ENCODE measurements around the gene NRG2.

The NRG2 gene

DNA sequence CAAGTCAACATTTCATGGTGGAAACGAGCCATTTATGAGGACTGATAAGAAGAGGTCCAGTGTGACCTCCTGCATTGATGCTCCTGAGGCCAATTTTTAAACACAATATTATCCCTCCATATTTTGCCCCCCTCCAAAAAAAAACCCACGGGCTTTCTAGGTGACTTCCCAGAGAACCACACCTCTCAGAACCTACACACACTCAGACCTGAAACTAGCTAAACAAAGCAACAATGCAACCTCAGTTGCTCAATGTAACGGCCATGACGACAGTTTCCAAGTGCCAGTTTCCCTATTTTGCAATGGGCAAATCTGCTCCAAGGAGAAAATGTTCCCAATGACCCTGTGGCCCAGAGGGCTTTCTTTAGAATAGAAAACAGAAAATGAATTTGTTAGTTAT lies 3.5 kb downstream of the NRG2 start:
- DNase-seq: no peak

DNA sequence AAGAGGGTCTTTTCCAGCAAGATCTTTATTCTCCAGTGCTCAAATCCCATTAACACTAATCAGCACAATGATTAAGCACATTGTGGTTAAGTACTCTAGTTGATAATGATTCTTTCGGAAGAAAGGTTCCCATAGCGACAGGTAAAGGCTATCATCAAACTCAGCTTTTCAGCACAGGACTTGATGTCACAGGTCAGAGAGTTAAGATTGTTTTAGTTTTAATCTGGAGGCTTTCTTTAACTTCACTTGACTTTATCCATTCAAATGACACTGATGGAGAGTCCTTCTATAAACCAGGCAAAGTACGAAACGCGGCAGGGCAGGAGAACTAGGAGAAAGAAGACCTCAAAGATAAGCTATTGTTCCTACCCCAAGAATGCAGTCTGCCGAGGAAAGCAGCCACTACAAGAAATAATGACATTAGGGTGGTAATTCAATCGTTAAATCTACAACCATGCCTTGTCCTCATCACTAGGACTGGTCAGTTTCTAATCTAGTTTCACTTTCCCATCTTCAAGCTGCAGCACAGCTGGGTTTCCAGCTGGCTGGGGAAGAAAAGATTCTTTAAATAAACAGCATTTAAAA lies 4.6 kb downstream of the NRG2 start:
- DNase-seq: no peak

DNA sequence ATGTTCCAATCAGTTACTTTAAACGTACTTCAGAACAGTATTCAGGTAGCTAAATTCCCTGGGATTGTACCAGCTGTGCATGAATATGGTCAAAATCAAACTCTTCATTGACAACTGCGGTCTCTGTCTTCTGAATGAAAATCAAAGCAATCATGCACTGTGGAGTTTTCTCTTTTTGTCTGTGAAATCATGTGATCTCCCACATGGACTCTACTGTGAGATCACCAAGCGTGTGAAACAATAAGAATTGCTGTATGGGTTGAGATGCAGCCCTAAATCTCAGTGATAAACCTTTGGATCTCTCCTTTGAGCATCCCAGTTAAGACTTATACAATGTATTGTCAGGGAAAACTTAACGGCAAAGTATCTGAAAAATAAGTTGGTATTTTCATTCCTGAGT lies 6.1 kb downstream of the NRG2 start:
- DNase-seq: no peak

DNA sequence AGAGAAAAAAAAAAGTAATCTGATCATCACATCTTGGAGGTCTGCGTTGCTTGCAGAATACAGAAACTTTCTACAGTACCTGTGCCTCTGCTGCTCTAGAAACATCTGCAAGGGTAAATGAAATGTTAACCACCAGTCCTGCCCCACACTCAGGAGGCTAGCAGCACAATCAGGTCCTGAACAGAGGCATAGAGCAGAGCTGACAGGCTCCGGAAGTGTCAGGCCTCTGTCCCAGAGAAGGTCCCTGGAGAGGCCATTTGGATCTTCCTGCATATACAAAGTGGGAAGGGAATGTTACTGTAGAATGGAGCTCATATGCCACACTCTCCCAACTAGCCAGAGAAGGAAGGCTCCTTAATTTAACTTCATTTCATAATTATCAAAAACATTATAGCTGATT lies 7.2 kb downstream of the NRG2 start:
- no peak for DNase-seq

DNA sequence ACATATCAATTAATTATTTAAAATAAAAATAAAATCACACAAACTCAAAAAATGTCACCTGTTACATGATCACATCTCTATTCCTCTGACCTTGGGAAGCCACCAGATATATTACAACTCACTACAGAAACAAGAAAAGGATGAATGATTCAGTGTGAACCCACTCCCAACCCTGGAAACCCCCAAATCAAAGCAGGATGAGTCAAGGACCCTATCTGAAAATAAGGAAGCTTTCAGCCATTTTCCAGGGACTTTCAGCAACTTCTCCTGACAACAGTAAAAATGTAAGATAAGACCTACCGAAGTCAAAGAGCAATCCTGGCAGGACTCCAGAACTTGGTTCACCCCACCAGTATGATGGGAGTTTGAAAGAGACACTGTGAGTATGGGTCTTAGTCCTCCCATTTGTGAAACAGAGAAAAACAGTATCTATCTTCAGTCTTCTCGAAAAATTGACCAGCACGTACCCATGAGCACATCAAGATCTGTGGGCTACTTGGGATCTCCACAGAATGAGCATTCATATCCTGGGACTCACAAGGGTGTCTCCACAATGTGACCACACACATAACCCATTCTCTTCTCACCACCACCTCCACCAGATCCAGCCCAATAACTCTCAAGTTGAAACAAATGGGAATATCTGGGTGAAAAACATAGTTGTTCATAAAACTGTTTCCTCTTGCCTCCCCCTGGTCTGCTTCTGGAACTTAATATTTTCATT lies 9.9 kb downstream of the NRG2 start:
- no peak for DNase-seq

DNA sequence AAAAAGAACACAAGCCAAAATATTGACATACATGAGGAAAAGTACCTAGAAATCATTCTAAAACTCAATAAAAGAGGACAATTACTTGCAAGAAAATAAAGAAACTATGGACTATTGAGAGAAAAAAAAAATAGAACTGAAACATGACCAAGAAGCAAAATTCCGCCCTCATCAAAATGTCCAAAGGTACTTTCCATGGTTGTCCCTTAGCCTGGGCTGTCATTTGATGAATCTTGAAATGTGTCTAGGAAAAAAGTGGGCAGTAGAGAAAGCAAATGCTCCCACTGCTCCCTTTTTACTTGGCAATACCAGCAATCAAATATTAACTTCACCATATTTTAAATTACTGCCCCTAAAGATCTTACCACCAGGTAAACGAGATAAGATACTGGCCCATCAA lies 10.8 kb downstream of the NRG2 start:
- DNase-seq: no peak

DNA sequence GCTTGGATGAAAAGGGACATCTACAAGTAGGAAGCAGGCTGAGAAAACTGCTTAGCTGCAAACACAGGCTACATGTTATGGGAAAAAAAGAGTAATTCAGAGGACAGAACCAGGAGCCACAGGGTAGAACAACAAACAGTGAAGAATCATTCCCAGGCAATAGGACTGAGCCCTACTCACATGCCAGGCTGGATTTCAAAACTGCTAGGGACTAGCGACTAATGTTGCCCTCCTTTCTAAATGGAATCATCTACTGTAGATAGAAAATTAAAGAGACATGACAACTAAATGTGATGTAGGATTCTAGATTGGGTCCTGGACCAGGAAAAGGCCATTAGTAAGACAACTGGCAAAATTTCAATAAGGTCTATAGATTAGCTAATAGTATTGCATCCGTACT lies 15.3 kb downstream of the NRG2 start:
- no peak for DNase-seq

DNA sequence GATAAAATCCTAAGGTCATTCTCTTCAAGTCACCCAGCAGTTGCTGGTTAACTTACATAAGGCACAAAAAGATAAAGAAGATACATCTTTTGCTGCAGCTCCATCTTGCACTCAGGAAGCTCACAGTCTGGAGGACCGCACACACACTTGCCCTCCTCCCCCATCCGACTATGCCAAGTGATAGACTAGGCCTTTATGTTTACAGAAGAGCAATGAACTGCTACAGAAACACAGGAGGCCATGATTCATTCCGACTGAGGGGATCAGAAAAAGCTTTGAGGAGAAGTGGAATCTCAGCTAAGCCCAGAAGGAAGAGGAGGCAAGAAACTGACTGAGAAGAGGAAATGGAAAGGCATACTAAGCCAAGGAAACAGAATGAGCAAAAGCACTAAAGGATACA lies 17.4 kb downstream of the NRG2 start:
- DNase-seq: no peak

DNA sequence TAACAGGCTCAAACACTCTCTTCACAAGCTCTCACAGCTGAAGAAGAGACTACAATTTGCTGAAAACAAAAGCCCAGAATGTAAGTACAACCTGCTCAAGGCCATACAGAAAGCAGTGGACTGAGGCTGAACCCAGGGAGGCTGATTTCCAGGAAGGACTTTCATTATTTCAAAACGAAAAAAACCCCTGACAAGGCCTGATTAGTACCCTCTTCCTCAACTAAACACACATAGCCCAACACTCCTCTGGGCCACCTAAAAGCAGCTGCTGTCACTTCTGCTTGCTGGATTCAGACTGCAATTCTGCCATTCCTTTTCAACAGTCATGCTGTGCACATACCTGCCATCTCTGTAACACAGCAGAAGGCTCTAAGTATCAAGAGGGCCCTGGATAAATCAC lies 18.2 kb downstream of the NRG2 start:
- no peak for DNase-seq

DNA sequence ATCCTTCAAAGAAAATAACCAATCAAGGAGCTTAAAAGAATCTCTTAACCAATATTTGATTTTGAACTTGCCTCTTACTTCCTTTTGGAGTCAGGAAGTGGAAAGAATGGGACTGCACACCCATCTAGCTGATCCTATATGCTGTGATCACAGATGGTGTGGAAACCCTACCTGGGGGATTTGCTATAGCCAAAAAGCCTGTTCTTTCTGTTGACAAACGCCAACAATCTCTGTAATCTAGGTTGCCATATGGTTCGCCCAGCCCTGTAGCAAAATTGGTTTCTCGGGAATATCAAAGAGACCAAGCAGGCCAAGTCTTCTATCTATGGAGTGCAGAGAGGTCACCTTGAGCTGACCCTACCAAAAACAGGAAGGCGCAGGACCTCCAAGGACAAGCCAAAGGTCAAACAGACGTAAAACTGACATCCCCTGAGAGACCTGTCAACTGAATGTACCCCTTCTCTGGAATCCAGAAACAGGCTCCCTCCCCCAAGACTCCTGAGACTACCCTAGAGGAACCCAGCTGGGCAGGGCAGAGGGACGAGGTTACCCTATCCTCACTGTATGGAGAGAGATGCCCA lies 19.4 kb downstream of the NRG2 start:
- DNase-seq: no peak

DNA sequence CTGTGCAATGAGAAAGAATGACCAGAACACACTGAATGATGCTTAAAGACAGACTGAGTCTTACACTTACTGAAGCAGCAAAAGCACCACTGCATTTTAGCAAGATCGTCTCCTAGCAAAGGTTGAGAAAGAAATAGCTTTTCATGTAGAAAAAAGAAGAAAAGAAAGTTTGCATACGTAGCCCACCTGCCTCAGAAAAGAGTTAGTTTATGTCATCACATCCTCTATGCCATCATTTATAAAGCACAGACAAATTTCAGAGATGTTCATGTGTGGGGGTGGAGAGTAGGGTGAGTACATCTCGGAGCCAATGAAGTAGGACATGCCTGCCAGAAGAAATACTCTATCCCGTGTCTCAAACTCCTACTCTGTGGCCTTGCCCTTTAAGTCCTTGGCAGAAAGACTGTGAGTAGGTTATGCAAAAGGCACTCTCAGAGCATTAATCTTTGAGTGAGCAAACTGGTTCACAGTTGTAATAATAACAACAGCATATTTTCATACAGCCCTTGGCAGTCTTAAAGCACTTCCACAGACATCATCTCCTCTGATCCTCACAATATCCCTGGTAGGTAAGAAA lies 22.4 kb downstream of the NRG2 start:
- DNase-seq: no peak

DNA sequence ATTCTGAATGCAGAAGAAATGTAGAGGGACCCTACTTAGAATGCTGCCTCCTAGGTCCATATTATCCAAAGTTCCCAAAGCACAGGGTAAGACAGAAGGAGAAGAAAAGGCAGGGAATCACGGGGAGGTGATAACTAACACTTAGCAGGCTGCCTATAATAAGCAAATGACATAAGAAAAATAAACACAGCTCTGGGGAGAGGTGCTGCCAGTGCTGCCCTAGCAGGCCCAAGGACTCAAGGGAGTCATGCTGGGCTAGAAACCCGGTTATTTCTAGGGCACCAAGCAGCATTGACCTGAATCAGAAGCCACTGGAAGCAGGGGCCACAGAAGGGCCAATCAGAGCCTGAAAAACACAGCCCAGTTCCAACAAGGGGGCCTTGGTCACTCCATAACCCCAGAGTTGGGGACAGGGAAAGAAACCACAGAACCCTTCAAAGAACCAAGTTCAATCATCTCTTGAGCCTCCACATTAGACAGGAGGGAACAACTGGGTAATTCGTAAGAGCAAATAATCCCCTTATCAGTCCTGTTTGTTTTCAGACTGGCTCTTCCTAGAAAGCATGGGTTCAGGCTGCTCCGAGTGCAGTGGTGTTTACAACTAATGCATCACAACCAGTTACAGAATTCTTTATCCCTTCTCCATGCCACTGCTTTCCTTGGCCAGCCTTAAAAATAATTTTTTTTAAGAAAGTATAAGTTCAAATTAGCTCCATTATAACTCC lies 24.0 kb downstream of the NRG2 start:
- DNase-seq: no peak

DNA sequence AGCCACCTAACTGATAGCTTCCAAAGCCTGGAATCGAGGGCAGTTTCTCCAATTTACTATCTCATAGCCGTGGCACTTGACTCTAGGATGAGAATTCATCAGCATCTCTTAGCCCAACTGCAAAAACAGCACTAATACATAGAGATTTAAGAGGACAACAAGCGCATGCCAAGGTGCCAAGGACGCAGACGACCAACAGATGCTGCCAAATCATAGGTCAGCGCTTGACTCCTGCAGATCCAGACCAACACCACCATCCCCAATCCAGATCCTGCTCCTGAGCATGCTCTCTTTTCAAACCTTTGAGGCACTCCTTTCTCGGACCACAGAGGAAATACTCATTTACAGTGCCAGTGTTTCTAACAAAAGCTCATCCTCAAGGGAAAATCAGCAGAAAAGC lies 24.6 kb downstream of the NRG2 start:
- no peak for DNase-seq

DNA sequence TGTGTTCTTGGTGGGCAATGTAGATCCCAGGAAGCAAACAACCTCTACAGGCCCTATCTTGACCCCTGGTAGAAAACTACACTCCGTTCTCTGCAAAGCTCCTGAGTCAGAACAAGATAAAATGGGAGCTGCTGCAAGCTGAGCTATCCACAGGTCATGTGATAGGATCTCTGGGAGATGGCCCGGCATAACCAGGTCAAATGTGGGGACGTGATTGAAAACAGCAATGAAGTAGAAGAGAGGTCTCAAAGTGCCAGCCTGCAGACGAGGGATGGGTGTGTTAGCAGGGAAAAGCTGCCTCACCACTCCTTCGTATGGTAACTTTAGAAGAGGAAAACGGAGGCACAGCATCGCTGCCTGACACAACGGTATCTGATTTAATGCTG lies 25.0 kb downstream of the NRG2 start:
- no peak for DNase-seq

DNA sequence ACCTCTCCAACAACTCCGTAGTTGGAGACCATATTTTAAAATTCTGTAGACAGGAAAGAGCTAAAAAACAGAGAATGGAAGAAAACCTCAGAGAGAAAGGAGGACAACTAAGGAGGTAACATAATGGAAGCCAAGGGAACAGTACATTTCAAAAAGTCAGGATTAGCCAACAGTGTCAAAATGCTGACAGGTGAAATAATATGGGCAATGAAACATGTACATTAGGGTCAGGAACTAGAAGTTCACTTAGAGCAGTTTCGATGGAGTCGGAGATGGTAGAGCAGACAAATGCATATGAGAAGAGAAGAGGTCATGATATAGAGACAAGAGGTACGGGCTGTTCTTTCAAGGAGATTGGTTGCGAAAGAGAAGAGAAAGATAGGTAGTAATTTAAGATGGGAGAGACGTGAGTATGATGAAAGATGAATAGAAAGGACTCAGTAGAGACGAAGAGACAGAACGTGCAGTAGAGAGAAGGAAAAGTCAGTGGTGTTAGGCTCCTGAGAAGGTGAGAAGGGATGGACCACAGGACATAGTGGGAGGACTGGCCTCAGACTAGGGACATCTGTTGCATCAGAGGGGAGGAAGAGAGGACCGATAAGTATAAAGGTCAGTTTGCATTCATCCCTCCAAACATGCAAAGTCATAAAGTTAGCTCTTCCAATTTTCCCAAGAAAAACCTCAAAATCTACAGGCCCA lies 25.6 kb downstream of the NRG2 start:
- DNase-seq: no peak

DNA sequence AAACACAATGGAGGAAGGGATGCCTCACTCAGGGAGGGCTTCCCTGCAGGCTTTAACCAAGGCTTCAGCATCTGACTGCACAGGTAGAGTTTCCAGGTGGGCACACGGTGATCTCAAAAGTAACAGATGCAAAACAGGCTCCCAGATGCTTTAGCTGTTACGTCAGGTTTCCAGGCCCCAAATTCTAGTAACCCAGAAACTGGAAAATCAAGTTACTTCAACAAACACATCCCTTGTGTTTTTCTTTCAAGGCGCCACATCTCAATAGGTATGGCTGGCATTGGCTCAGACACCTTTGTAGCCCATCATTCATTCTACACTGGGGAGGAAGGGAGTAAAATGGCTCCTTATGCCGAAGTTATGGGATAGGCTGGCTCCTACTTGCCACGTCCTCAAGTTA lies 27.4 kb downstream of the NRG2 start:
- no peak for DNase-seq

DNA sequence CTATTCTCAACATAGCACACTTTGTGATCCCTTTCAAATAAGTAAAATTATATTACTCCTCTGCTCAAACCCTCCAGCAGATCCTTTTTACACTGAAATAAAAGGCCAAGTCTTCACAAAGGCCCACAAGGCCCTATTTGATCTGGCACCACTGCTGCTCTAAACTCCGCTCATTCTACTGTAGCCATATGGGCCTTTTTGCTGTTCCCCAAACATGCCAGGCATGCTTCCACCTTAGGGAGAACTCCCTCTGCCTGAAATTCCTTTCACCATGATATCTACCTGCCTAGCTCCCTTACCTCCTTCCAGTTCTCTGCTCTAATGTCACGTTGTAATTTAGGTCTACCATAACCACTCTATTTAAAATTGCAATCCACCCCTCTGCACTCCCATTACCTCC lies 28.3 kb downstream of the NRG2 start:
- no peak for DNase-seq

DNA sequence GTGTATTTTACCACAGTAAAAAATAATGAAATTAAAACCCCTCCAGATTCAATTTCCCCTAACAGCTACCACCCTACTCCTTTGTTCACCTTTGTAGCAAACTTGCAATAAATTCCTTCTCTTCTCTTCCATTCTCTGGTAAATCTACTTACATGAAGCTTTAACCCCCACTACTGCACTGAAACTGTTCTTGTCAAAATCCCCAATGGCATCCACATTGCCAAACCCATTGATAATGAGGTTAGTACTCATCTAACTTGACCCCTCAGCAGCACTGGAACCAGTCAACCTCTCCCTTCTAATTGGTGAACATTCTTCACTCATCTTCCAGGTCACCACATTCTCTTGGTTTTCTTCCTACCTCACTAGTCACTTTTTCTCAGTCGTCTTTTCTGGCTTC lies 29.6 kb downstream of the NRG2 start:
- DNase-seq: no peak

DNA sequence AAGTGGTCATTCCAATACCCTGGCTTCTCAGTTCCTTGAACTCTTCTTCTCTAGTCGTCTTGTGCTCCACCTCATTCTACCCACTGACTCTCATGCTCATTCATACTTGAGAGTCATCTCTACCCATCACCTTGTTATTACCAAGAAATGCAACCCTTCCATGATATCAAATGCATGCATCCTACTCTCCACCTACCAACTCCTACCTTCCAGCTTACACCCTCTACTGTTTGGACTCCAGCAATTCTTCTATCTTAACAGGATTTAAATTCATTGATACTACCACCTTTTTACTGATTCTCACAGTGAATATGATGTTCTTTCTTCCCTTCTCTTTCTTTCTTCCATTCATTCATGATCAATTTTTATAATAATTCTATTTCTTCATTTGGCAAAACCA lies 30.7 kb downstream of the NRG2 start:
- no peak for DNase-seq

DNA sequence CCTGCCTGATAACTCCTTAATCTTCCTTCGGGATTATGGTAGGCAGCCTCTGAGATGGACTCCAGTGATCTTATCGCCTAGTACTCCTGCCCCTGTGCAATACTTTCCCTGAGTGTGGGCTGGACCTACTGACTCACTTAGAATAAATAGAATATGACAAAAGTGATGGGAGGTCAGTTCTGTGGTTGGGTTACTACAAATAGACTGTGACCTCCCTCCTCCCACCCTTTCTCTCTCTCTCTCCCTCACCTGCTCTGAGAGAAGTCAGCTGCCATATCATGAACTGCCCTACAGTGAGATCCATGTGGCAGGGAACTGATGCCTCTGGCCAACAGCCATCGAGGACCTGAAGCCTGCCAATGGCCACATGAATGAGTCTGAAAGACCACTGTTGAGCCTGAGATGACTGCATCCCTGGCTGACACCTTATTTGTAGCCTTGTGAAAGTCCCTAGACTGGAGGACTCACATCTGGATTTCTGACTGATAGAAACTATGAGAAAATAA lies 31.7 kb downstream of the NRG2 start:
- DNase-seq: no peak

DNA sequence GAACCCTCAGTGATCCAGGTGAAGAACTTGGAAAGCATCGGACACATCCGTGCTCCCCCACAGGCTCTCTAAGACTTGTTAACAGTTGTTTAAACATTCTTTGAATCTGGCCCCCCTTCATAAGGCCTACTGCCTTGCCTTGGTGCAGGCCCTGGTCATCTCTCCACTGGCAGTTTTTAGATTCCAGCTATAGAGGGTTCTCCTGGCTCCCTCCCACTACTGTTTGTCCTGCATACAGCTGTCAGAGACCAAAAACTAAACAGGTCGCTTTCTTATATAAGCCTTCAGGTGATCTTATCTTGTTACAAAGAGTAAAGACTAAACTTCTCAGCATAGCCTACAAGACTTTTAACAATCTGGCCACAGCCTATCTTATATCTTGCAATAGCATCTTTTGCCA lies 32.3 kb downstream of the NRG2 start:
- DNase-seq: no peak

DNA sequence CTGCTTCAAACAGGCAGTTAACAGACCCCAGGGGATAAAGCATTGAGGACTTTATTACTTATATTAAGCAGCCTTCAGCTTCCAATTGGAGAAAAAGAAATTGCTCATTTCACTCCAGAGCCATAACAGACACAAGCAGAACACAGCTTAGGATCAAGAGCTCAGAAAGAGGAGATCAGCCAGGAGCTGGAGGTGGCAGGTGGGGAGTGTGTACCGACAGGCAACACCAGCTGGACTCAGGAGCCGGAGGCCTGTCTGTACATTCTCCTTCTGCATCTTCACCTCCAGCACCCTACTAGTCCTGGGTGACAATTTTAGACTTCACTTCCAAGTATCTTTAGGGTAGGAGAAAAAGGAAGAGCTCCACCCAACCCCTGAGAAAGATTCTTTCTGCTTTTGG lies 35.8 kb downstream of the NRG2 start:
- DNase-seq: no peak

DNA sequence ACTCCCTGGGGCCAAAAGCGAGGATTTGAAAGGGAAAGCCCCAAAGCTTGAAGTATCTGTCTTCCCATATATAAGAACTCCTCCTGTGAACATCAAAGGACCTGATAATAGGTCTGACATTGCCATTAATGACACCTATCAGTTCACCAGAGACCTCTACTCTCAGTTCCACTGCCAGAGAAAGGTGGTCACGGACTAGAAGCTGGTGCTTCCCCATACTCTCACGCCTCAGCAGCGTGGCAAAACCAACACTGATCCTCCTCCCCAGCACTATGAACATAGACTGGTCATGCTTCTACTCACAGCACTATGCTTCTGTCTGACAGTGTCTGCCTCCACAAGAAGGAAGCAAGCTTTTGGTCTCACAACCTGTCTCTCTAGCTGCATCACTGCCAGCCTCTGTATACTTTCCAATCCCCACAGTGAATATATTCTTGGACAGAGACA lies 37.9 kb downstream of the NRG2 start:
- no peak for DNase-seq

All from activated CD4-positive, alpha-beta T cell treated with anti-CD3 and anti-CD28 coated beads for 48 hours (primary cell).